ACC112 (cell line): ENCODE data around the gene ZNF853.

Source experiments
- H2AFZ ChIP-seq: fragments of 200-600 bp; sonication (generic); one replicate; pipeline ENCODE4 v1.6.0; 2017; ENCODE audit warnings: antibody characterized with exemption, low read length; ENCODE audit not compliant: unreplicated experiment
- H3K27ac ChIP-seq: fragments of 200-600 bp; sonication (generic); 2 replicates; pipeline ENCODE4 v1.5.1; 2014; ENCODE audit warnings: low read depth, mild to moderate bottlenecking, antibody characterized with exemption, low read length, moderate library complexity
- H3K27me3 ChIP-seq: fragments of 200-600 bp; sonication (generic); 2 replicates; pipeline ENCODE4 v1.6.1; 2014; ENCODE audit warnings: mild to moderate bottlenecking, antibody characterized with exemption, low read length, moderate library complexity, mixed read lengths; ENCODE audit not compliant: insufficient read depth
- H3K36me3 ChIP-seq: fragments of 200-600 bp; sonication (generic); 2 replicates; pipeline ENCODE4 v1.6.1; 2016; ENCODE audit warnings: mild to moderate bottlenecking, antibody characterized with exemption, low read length, moderate library complexity, mixed read lengths; ENCODE audit not compliant: insufficient read depth
- H3K4me1 ChIP-seq: fragments of 200-600 bp; sonication (generic); one replicate; pipeline ENCODE4 v1.6.1; 2016; ENCODE audit warnings: low read length, mixed read lengths; ENCODE audit not compliant: insufficient read depth, unreplicated experiment, control insufficient read depth
- H3K4me3 ChIP-seq: fragments of 200-600 bp; sonication (generic); 2 replicates; pipeline ENCODE4 v1.5.1; 2014; ENCODE audit warnings: mild to moderate bottlenecking, low read depth, low read length
- H3K79me2 ChIP-seq: fragments of 200-600 bp; sonication (generic); one replicate; pipeline ENCODE4 v1.6.0; 2016; ENCODE audit warnings: low read length; ENCODE audit not compliant: control insufficient read depth, unreplicated experiment, insufficient read depth

The ZNF853 gene

GRCh38 chr7:6608081-6608480, 7.3 kb upstream of the ZNF853 start:
- Histone ChIP-seq H2AFZ (no peak overlapping the region), H3K36me3 (no peaks in the 10 kb centered on the region), H3K79me2 (no peaks in the 10 kb centered on the region), H3K4me1 (no peaks in the 10 kb centered on the region), H3K27me3 (0 out of 2 replicates have a peak, but pooled peaks cover 5% of the 10 kb centered on the region), H3K4me3 (no peak overlapping the region), H3K27ac (no peak overlapping the region)

DNA sequence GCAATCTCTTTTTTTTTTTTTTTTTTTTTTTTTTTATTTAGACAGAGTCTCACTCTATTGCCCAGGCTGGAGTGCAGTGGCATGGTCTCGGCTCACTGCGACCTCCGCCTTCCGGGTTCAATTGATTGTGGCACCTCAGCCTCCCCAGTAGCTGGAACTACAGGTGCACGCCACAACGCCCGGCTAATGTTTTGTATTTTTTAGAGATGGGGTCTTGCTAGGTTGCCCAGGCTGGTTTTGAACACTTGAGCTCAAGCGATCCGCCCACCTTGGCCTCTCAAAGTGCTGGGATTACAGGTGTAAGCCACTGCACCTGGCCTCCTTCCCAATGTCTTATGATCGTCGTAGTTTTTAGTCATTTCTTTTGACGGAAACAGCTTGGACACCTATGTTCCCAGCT, 6.6 kb upstream of the ZNF853 start:
- Histone ChIP-seq H3K4me1 (no peaks in the 10 kb centered on the region), H3K79me2 (no peaks in the 10 kb centered on the region), H3K36me3 (no peaks in the 10 kb centered on the region), H3K4me3 (no peak overlapping the region), H3K27me3 (peaks cover 10% of the 10 kb centered on the region), H2AFZ (no peak overlapping the region), H3K27ac (no peak overlapping the region)

- H3K36me3 ChIP-seq = no peaks in the 10 kb centered on the region
- no peaks in the 10 kb centered on the region for H3K4me1 ChIP-seq
- no peak overlapping the region for H3K4me3 ChIP-seq
- H3K79me2 ChIP-seq = no peaks in the 10 kb centered on the region
- H2AFZ ChIP-seq = no peak overlapping the region
- H3K27ac ChIP-seq = no peak overlapping the region
- peaks cover 45% of the 10 kb centered on the region for H3K27me3 ChIP-seq
Observed at GRCh38 chr7:6612819-6613218, 2.6 kb upstream of the ZNF853 start.

DNA sequence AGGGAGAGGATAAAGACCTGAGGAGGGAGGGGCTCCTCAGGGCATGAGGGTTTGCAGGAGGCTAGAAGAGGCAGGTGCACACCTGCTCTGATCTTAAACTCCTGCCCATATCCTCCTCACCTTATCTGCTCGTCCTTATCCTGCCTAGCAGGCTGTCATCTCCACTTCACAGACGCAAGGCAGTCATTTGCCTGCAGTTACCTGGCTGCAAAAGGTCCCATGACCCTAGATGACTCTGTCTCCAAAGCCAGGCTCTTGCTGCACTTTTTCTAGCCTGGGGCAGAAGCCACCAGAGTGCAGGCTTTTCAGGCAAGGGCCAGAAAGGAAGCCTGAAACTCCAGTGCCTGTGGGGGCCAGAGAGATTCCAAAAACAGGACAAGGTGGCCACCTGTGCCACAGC, 1.7 kb upstream of the ZNF853 start:
- Histone ChIP-seq H3K79me2 (no peaks in the 10 kb centered on the region), H3K27me3 (peaks cover 50% of the 10 kb centered on the region), H2AFZ (no peak overlapping the region), H3K4me1 (no peaks in the 10 kb centered on the region), H3K36me3 (no peaks in the 10 kb centered on the region), H3K27ac (no peak overlapping the region), H3K4me3 (no peak overlapping the region)

DNA sequence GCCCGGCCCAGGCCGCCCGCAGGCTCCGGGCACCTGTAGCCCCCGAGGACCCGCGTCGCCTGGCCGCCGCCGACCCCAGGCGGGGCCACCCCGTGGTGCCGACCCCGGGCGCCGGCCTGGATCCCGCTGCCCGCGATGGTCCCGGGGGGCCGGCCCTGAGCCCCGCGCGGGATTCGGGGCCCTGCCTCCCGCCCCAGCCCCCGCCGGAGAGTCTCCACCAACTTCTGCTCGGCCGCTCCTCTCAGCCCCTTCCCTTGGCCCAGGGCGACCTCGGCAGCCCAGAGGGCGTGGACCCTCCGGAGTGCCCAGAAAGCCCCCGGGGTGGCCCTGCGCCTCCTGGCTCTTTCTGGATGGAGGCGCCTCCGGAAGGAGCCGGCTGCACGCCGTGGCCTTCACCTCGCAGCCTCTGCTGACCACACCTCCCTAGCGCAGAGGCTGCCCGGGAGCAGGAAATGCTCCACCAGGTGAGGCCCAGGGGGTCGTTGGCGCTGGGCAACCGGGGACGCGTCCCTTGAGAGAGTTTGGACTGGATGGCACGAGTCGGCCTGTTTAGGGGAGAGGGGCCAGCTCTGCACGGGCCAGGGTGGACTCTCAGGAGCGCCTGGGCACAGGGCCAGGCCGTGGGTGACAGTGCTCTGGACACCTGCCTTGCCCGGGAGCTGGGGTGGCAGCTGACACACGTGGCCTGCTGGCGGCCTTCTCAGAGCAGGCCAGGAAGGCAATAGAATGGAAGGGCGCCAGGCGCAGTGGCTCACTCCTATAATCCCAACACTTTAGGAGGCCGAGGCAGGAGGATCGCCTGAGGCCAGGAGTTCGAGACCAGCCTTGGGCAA, 529 bp downstream of the ZNF853 start:
- no peaks in the 10 kb centered on the region for H3K79me2 ChIP-seq
- H3K4me3 ChIP-seq = peak overlapping the region; percentile 51
- H3K36me3 ChIP-seq = no peaks in the 10 kb centered on the region
- no peak overlapping the region for H3K27ac ChIP-seq
- peaks cover 67% of the 10 kb centered on the region for H3K27me3 ChIP-seq
- H2AFZ ChIP-seq = no peak overlapping the region
- H3K4me1 ChIP-seq = no peaks in the 10 kb centered on the region

GRCh38 chr7:6616854-6617643, 1.6 kb downstream of the ZNF853 start:
- H3K27ac ChIP-seq = no peak overlapping the region
- H3K36me3 ChIP-seq = no peaks in the 10 kb centered on the region
- peaks cover 69% of the 10 kb centered on the region for H3K27me3 ChIP-seq
- no peak overlapping the region for H2AFZ ChIP-seq
- H3K4me3 ChIP-seq = no peak overlapping the region
- H3K79me2 ChIP-seq = no peaks in the 10 kb centered on the region
- H3K4me1 ChIP-seq = no peaks in the 10 kb centered on the region

- Histone ChIP-seq H3K4me3 (no peak overlapping the region), H3K36me3 (no peaks in the 10 kb centered on the region), H3K27me3 (peaks cover 65% of the 10 kb centered on the region), H2AFZ (no peak overlapping the region), H3K27ac (no peak overlapping the region), H3K4me1 (no peaks in the 10 kb centered on the region), H3K79me2 (no peaks in the 10 kb centered on the region)
Observed at GRCh38 chr7:6618621-6619020, 3.2 kb downstream of the ZNF853 start.

GRCh38 chr7:6619961-6620360, 4.6 kb downstream of the ZNF853 start:
- Histone ChIP-seq H3K27ac (no peak overlapping the region), H3K36me3 (no peaks in the 10 kb centered on the region), H2AFZ (no peak overlapping the region), H3K4me1 (no peaks in the 10 kb centered on the region), H3K79me2 (no peaks in the 10 kb centered on the region), H3K4me3 (no peak overlapping the region), H3K27me3 (peaks cover 51% of the 10 kb centered on the region)

- Histone ChIP-seq H3K4me3 (no peak overlapping the region), H3K79me2 (no peaks in the 10 kb centered on the region), H3K36me3 (no peaks in the 10 kb centered on the region), H2AFZ (no peak overlapping the region), H3K27ac (no peak overlapping the region), H3K27me3 (peaks cover 40% of the 10 kb centered on the region), H3K4me1 (no peaks in the 10 kb centered on the region)
Observed at GRCh38 chr7:6621195-6622133, 6.1 kb downstream of the ZNF853 start.

DNA sequence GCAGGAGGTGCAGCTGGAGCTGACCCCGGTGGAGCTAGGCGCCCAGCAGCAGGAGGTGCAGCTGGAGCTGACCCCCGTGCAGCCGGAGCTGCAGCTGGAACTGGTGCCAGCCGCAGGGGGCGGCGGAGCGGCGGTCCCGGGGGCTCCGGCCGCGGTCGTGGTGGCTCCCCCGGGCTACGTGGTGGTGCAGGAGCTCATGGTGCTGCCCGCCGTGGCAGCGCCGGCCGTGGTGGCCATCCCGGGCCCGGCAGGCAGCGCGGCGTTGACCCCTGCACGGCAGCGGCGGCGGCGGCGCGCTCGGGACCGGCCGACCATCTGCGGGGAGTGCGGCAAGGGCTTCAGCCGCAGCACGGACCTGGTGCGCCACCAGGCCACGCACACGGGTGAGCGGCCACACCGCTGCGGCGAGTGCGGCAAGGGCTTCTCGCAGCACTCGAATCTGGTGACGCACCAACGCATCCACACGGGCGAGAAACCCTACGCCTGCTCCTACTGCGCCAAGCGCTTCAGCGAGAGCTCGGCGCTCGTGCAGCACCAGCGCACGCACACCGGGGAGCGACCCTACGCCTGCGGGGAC, 6.8 kb downstream of the ZNF853 start:
- H2AFZ ChIP-seq = no peak overlapping the region
- H3K4me3 ChIP-seq = no peak overlapping the region
- no peaks in the 10 kb centered on the region for H3K36me3 ChIP-seq
- H3K79me2 ChIP-seq = no peaks in the 10 kb centered on the region
- H3K4me1 ChIP-seq = no peaks in the 10 kb centered on the region
- no peak overlapping the region for H3K27ac ChIP-seq
- peaks cover 34% of the 10 kb centered on the region for H3K27me3 ChIP-seq
